HG03442 (cell line): ENCODE results near the gene FJX1.

Source experiments
- ATAC-seq: cut with Tn5 transposase; IDR thresholded peaks from one replicate; pipeline ENCODE4 v1.9.1; 2021; ENCODE audit warnings: mild to moderate bottlenecking, moderate library complexity; ENCODE audit not compliant: unreplicated experiment

Gene FJX1

GRCh38 chr11:35617687-35618496, at the start of gene FJX1:
TSS of gene FJX1 (plus strand) at chr11:35618460. CDS start at chr11:35618637, 177 bp downstream.
- ATAC-seq = peak; percentile 32

GRCh38 chr11:35571696-35572095, 46.6 kb upstream of the FJX1 start:
- ATAC-seq = no peak

GRCh38 chr11:35579557-35580396, 38.5 kb upstream of the FJX1 start:
- ATAC-seq = no peak

GRCh38 chr11:35580397-35580781, 37.9 kb upstream of the FJX1 start:
- ATAC-seq = no peak

GRCh38 chr11:35582033-35582432, 36.2 kb upstream of the FJX1 start:
- ATAC-seq = no peak

- ATAC-seq = no peak
Observed at GRCh38 chr11:35583126-35583525, 35.1 kb upstream of the FJX1 start.

GRCh38 chr11:35583843-35584242, 34.4 kb upstream of the FJX1 start:
- no peak for ATAC-seq

- no peak for ATAC-seq
Observed at GRCh38 chr11:35584321-35584720, 33.9 kb upstream of the FJX1 start.

GRCh38 chr11:35585416-35585815, 32.8 kb upstream of the FJX1 start:
- ATAC-seq = no peak

GRCh38 chr11:35586222-35586621, 32.0 kb upstream of the FJX1 start:
- no peak for ATAC-seq

GRCh38 chr11:35587972-35588371, 30.3 kb upstream of the FJX1 start:
- ATAC-seq = no peak

- no peak for ATAC-seq
Observed at GRCh38 chr11:35588627-35589026, 29.6 kb upstream of the FJX1 start.

GRCh38 chr11:35589281-35589680, 29.0 kb upstream of the FJX1 start:
- ATAC-seq = no peak

GRCh38 chr11:35590412-35590811, 27.8 kb upstream of the FJX1 start:
- no peak for ATAC-seq

GRCh38 chr11:35593143-35593542, 25.1 kb upstream of the FJX1 start:
- ATAC-seq = no peak

- ATAC-seq = no peak
Observed at GRCh38 chr11:35594680-35595079, 23.6 kb upstream of the FJX1 start.

- peak; percentile 74 for ATAC-seq
Observed at GRCh38 chr11:35598254-35599125, 19.8 kb upstream of the FJX1 start.

GRCh38 chr11:35600331-35600838, 17.9 kb upstream of the FJX1 start:
- ATAC-seq = no peak

- ATAC-seq = no peak
Observed at GRCh38 chr11:35602160-35602793, 16.0 kb upstream of the FJX1 start.

GRCh38 chr11:35602979-35603378, 15.3 kb upstream of the FJX1 start:
- no peak for ATAC-seq
